ENCODE data around the gene STH. TPM values are rescaled to one million over a fixed set of nuclear protein-coding genes. Genes with fewer than 3 reads are reported as not detected.

The STH gene
- total and polyA plus RNA-seq, 2 of the 4 experiments (the other 2 are of a cell fraction) = not detected

DNA sequence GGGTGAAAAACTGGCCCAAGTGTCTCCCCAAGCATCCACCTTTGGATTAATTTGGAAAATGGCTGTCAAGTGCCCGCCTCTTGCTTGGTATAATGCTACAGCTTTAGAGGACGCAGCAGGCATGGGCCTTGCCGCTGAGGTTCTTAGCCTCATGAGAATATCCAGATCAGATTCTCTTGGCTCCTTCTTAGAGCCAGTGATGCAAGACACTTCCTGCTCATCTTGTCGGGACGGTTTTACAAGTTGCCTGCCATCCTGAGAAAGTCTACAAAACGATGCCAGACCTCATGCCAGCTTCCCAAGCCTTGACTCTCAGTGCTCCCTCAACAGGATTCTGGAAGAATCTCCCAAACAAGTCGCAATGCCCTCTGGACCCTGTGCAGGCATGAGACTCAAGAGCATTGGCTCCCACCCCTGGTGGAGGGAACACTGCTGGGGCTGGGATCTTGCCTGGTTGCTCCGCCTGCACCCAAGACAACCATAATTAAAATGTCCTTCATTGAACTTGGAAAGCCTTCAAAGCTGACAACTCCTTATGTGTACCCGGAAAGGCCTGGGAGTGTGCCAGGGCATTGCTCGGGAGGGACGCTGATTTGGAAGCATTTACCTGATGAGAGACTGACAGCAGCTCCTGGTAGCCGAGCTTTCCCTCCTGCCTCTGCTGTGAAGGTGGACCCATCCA, 25.8 kb upstream of the STH start:
- in situ Hi-C loops (cut with MboI; ENCODE audit: low sequenced_read_pairs) = no loop called here
- CTCF ChIA-PET = no interaction called here

More for the DNA sequence above, 25.8 kb upstream of the STH start:
- Histone ChIP-seq H2BK120ac (ENCODE audit: low read depth, low read length) (no peak overlapping the region), H2BK5ac (ENCODE audit: low read depth, low read length, poor library complexity, severe bottlenecking) (no peak overlapping the region), H3K36me3 (ENCODE audit: control insufficient read depth, insufficient read depth, low read length) (no peaks in the 10 kb centered on the region), H2AFZ (replicated peaks; ENCODE audit: low read length, poor library complexity) (no peak overlapping the region), H4K5ac (ENCODE audit: low read depth, low read length) (no peak overlapping the region), H4K20me1 (ENCODE audit: insufficient read depth, low read length) (no peaks in the 10 kb centered on the region), H3K18ac (ENCODE audit: low read depth, low read length) (no peak overlapping the region), H3K14ac (replicated peaks; ENCODE audit: low read depth, low read length) (no peak overlapping the region), H4K91ac (ENCODE audit: insufficient read depth, low read depth, low read length) (no peak overlapping the region), H3K79me1 (ENCODE audit: low read depth in 1 of 2, low read length in 2 of 2) (no peaks in the 10 kb centered on the region), H3K23ac (ENCODE audit: low read depth, low read length) (no peak overlapping the region), H3K4me3 (ENCODE audit: insufficient read depth, low read depth, low read length) (no peak overlapping the region), H3K27me3 (ENCODE audit: control insufficient read depth, insufficient read depth, low read length) (peaks cover 40% of the 10 kb centered on the region), H3K9me3 (ENCODE audit: control insufficient read depth, insufficient read depth, low read length) (0 out of 2 replicates have a peak, but pooled peaks cover 2% of the 10 kb centered on the region), H3K4me2 (ENCODE audit: low read depth, low read length) (no peak overlapping the region), H2BK15ac (ENCODE audit: low read depth, low read length) (no peak overlapping the region), H2AK5ac (ENCODE audit: low read depth, low read length) (no peak overlapping the region), H3K4me1 (ENCODE audit: control insufficient read depth, insufficient read depth, low read length) (no peaks in the 10 kb centered on the region), H3K9me1 (ENCODE audit: insufficient read depth, low read length) (no peaks in the 10 kb centered on the region), H3K9ac (ENCODE audit: low read depth, low read length) (no peak overlapping the region), H2AK9ac (replicated peaks; ENCODE audit: low read depth, low read length, poor library complexity) (no peak overlapping the region), H3K4ac (ENCODE audit: low read depth, low read length) (no peak overlapping the region), H3K27ac (ENCODE audit: insufficient read depth, low read length) (no peak overlapping the region), H2BK20ac (ENCODE audit: low read depth, low read length) (no peak overlapping the region), H3K56ac (ENCODE audit: extremely low read depth, insufficient read depth, low read length) (no peak overlapping the region), H4K8ac (ENCODE audit: low read depth in 2 of 2, low read length in 2 of 2) (no peak overlapping the region)
- dilution Hi-C loops (cut with HindIII; ENCODE audit: low sequenced_read_pairs, unreplicated experiment) = no loop called here
- intact Hi-C loops (cut with micrococcal nuclease) = no loop called here
- ATAC-seq (ENCODE audit: low read depth) = no peak
- DNase-seq = no peak
- POLR2A ChIA-PET (ENCODE audit: unreplicated experiment) = no interaction called here
- TF ChIP-seq, protein P1, sequence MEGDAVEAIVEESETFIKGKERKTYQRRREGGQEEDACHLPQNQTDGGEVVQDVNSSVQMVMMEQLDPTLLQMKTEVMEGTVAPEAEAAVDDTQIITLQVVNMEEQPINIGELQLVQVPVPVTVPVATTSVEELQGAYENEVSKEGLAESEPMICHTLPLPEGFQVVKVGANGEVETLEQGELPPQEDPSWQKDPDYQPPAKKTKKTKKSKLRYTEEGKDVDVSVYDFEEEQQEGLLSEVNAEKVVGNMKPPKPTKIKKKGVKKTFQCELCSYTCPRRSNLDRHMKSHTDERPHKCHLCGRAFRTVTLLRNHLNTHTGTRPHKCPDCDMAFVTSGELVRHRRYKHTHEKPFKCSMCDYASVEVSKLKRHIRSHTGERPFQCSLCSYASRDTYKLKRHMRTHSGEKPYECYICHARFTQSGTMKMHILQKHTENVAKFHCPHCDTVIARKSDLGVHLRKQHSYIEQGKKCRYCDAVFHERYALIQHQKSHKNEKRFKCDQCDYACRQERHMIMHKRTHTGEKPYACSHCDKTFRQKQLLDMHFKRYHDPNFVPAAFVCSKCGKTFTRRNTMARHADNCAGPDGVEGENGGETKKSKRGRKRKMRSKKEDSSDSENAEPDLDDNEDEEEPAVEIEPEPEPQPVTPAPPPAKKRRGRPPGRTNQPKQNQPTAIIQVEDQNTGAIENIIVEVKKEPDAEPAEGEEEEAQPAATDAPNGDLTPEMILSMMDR (conservative IDR thresholded peaks at IDR 0.05; ENCODE audit: low read depth, low read length) = no peak
- TF ChIP-seq MAZ (IDR thresholded peaks at IDR 0.05; ENCODE audit: borderline replicate concordance, low read depth, low read length) = no peak
- TF ChIP-seq RFX5 (IDR thresholded peaks at IDR 0.05; ENCODE audit: low read depth, low read length) = no peak
- no peak for TF ChIP-seq FOS (IDR thresholded peaks at IDR 0.05; ENCODE audit: low read depth, low read length)
- TF ChIP-seq RCOR1 (IDR thresholded peaks at IDR 0.05; ENCODE audit: insufficient replicate concordance, low read length) = no peak
- no peak for TF ChIP-seq BHLHE40 (IDR thresholded peaks at IDR 0.05; ENCODE audit: low read depth, low read length)
- no peak for TF ChIP-seq MXI1 (IDR thresholded peaks at IDR 0.05; ENCODE audit: borderline replicate concordance, low read depth, low read length)
- no peak for TF ChIP-seq NFE2L2 (IDR thresholded peaks at IDR 0.05; ENCODE audit: low read depth, low read length)
- no peak for TF ChIP-seq CHD1 (IDR thresholded peaks at IDR 0.05; ENCODE audit: low read depth, low read length)
- TF ChIP-seq RAD21 (IDR thresholded peaks at IDR 0.05; ENCODE audit: low read length) = no peak
- TF ChIP-seq POLR2A (IDR thresholded peaks at IDR 0.05; ENCODE audit: low read depth, low read length) = no peak
- no peak for TF ChIP-seq CEBPB (IDR thresholded peaks at IDR 0.05; ENCODE audit: low read depth, low read length)
- TF ChIP-seq USF2 (IDR thresholded peaks at IDR 0.05; ENCODE audit: low read depth, low read length) = no peak
- TF ChIP-seq, protein P2, sequence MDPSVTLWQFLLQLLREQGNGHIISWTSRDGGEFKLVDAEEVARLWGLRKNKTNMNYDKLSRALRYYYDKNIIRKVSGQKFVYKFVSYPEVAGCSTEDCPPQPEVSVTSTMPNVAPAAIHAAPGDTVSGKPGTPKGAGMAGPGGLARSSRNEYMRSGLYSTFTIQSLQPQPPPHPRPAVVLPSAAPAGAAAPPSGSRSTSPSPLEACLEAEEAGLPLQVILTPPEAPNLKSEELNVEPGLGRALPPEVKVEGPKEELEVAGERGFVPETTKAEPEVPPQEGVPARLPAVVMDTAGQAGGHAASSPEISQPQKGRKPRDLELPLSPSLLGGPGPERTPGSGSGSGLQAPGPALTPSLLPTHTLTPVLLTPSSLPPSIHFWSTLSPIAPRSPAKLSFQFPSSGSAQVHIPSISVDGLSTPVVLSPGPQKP (IDR thresholded peaks at IDR 0.05; ENCODE audit: borderline replicate concordance, low read depth, low read length) = no peak
- WGBS, 2 experiments (ENCODE audit: extremely low coverage in 2 of 2, insufficient read length in 1 of 2) = 72% methylated on average over 7 of the region's 12 CpGs; no CpG with 5 or more reads in 1 of the 2 experiments
- no TSS peak for BruUV-seq (replicated peaks)

All from IMR-90 (cell line).